AG09319 (cell line): ENCODE measurements around the gene FMN1.

Experiments used
- DNase-seq: peaks from one replicate; pipeline ENCODE4 v3.0.0-alpha.2; 2010; ENCODE audit warnings: low read depth; ENCODE audit errors: extremely low read depth
- TF ChIP-seq, protein P1 (sequence below): IDR thresholded peaks from 2 replicates; pipeline ENCODE4 v1.5.1; 2011; ENCODE audit warnings: low read depth, mild to moderate bottlenecking, inconsistent platforms, low read length, moderate library complexity

Gene FMN1

DNA sequence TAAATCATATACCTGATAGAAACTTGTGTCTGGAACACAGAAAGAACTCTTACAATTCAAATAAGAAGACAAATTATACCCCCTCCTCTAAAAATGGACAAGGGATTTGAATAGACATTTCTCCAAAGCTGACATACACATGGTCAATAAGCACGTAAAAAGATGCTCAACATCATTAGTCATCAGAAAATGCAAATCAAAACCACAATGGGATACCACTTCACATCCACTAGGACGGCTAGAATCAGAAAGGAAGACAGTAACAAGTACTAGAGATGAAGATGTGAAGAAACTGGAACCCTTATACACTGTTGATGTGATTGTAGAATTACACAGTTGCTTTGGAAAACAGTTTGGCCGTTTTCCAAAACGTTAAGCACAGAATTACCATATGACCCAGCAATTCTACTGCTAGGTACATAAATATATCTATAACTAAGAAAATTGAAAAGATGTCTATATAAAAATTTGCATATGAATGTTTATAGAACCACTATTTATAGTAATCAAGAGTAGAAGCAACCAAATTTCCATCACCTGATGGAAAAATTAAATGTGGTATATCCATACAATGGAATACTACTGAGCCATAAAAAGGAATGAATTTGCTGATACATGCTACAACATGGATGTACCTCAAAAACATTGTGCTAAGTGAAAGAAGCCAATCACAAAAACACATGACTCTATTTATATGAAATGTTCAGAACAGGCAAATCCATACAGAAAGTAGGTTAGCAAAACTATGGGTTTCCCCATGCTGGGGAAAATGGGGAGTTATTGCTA, 415.9 kb downstream of the FMN1 start:
- DNase-seq, result no peak
- TF ChIP-seq, protein P1, sequence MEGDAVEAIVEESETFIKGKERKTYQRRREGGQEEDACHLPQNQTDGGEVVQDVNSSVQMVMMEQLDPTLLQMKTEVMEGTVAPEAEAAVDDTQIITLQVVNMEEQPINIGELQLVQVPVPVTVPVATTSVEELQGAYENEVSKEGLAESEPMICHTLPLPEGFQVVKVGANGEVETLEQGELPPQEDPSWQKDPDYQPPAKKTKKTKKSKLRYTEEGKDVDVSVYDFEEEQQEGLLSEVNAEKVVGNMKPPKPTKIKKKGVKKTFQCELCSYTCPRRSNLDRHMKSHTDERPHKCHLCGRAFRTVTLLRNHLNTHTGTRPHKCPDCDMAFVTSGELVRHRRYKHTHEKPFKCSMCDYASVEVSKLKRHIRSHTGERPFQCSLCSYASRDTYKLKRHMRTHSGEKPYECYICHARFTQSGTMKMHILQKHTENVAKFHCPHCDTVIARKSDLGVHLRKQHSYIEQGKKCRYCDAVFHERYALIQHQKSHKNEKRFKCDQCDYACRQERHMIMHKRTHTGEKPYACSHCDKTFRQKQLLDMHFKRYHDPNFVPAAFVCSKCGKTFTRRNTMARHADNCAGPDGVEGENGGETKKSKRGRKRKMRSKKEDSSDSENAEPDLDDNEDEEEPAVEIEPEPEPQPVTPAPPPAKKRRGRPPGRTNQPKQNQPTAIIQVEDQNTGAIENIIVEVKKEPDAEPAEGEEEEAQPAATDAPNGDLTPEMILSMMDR, result no peak

DNA sequence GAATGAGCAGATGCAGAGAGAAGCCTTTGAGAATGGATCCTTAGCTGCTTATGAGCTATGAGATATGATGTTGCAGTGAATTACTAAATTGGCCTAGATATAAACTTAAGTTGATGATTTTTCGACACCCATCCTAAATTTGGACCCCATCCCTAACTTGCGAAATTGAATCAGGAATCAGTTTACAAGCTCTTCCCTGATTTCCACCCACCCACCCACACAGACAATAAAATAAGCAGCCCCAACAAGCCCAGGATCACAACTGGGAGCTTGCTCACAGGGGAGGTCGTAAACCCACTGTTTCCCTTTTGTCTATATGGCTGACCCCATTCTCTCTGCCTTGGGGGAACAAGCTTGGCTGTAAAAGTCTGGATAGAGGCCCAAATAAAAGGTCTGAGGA, 419.4 kb downstream of the FMN1 start:
- TF ChIP-seq, protein P1, result no peak
- DNase-seq, result no peak

- DNase-seq, result peak; percentile 59
- TF ChIP-seq, protein P1, result no peak
Measured at GRCh38 chr15:32774022-32774421, 420.5 kb downstream of the FMN1 start.

- TF ChIP-seq, protein P1, result no peak
Measured at GRCh38 chr15:32767236-32767635, 427.3 kb downstream of the FMN1 start.

DNA sequence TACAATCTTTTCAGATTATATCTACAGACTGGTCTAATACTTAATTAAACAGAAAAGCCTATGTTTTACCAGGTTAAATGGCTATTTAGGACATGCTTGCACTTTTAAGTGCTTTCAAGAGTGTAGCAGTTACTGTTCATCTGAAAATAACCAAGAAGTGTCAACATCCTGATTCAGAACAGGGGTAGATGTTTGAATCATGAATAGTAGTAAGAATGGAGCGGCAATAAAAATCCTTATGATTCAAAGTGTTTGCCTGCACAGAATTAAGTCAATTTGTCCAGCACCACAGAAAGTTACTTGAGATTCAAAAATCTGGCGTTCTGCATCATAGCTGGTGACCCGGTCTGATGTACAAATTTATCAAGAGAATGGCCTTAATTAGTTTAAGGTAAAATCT, 428.4 kb downstream of the FMN1 start:
- DNase-seq, result no peak
- TF ChIP-seq, protein P1, result no peak

More at GRCh38 chr15:32767236-32767635, 427.3 kb downstream of the FMN1 start:
- DNase-seq, result no peak

- no peak for DNase-seq
- TF ChIP-seq, protein P1, result no peak
Measured at GRCh38 chr15:32765236-32765635, 429.3 kb downstream of the FMN1 start.

GRCh38 chr15:32763295-32763694, 431.2 kb downstream of the FMN1 start:
- DNase-seq, result no peak
- TF ChIP-seq, protein P1, result no peak
